MG63 (cell line): ENCODE measurements around the gene CCT8L2. TPM values are rescaled to one million over a fixed set of nuclear protein-coding genes. Genes with fewer than 3 reads are reported as not detected.
"Not testable (repeated sequence)": the region's sequence is repeated elsewhere in the genome, so short reads cannot be mapped to it uniquely, and the experiment has no call there.

Experiments
- DNase-seq: peaks from one replicate; pipeline ENCODE4 v3.0.0-alpha.2; 2020
- H3K27me3 ChIP-seq: fragments of 250-450 bp; sonication (Bioruptor Pico); 2 replicates; pipeline ENCODE4 v1.5.1; 2020; ENCODE audit warnings: mild to moderate bottlenecking, moderate library complexity
- H3K36me3 ChIP-seq: fragments of 250-450 bp; sonication (Bioruptor Pico); 2 replicates; pipeline ENCODE4 v1.5.1; 2020; ENCODE audit warnings: mild to moderate bottlenecking, moderate library complexity
- H3K4me3 ChIP-seq: fragments of 250-450 bp; sonication (Bioruptor Pico); 2 replicates; pipeline ENCODE4 v1.5.1; 2020; ENCODE audit warnings: mild to moderate bottlenecking, moderate library complexity
- H3K9me3 ChIP-seq: fragments of 250-450 bp; sonication (Bioruptor Pico); 2 replicates; pipeline ENCODE4 v1.5.1; 2020; ENCODE audit warnings: mild to moderate bottlenecking, moderate library complexity
- total RNA-seq: library from RNA; depleted of rRNA; stranded (reverse); fragments of >200 nt; shearing (Covaris generic); gene quantifications from 2 replicates; pipeline ENCODE4 v1.2.3, GENCODE V29; 2014; ENCODE audit warnings: low replicate concordance

Gene CCT8L2
- total RNA-seq, 1 experiment from 2014 or later = not detected

DNA sequence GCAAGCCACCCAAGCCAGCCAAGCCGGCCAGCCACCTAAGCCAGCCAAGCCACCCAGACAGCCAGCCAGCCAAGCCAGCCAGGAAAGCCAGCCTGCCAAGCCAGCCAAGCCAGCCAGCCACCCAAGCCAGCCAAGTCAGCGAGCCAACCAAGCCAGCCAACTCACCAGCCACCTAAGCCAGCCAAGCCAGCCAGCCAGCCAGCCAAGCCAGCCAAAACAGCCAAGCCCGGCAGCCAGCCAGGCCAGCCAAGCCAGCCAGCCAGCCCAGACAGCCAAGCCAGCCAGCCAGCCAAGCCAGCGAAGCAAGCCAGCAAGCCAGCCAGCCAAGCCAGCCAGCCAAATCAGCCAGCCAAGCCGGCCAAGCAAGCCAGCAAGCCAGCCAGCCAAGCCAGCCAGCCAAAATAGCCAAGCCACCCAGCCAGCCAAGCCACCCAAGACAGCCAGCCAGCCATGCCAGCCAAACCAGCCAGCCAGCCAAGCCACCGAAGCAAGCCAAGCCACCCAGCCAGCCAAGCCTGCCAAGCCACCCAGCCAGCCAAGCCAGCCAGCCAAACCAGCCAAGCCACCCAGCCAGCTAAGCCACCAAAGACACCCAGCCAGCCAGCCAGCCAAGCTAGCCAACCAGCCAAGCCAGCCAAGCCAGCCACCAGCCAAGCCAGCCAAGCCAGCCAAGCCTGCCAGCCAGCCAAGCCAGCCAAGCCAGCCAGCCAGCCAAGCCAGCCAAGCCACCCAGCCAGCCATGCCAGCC is 27.6 kb downstream of the CCT8L2 start:
- not testable (repeated sequence) for H3K36me3 ChIP-seq, H3K27me3 ChIP-seq, H3K4me3 ChIP-seq, DNase-seq, H3K9me3 ChIP-seq

DNA sequence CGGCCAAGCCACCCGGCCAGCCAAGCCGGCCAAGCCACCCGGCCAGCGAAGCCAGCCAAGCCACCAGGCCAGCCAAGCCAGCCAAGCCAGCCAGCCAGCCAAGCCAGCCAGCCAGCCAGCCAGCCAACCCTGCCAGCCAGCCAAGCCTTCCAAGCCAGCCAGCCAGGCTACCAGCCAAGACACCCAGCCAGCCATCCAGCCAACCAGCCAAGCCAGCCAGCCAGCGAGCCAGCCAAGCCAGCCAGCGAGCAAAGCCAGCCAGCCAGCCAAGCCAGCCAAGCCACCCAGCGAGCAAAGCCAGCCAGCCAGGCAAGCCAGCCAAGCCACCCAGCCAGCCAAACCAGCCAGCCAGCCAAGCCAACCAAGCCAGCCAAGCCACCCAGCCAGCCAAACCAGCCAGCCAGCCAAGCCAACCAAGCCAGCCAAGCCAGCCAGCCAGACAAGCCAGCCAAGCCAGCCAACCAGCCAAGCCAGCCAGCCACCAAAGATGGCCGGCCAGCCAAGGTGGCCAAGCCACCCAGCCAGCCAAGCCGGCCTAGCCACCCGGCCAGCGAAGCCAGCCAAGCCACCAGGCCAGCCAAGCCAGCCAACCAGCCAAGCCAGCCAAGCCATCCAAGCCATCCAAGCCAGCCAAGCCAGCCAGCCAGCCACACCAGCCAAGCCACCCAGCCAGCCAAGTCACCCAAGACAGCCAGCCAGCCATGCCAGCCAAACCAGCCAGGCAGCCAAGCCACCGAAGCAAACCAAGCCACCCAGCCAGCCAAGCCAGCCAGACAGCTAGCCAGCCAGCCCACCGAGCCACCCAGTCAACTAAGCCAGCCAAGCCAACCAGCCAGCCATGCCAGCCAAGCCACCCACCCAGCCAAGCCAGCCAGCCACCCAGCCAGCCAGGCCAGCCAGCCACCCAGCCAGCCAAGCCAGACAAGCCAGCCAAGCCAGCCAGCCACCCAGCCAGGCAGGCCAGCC is 28.8 kb downstream of the CCT8L2 start:
- Histone ChIP-seq H3K36me3 (no peaks in the 10 kb centered on the region), H3K9me3 (no peaks in the 10 kb centered on the region), H3K27me3 (no peaks in the 10 kb centered on the region), H3K4me3 (no peak overlapping the region)
- DNase-seq = no peak

DNA sequence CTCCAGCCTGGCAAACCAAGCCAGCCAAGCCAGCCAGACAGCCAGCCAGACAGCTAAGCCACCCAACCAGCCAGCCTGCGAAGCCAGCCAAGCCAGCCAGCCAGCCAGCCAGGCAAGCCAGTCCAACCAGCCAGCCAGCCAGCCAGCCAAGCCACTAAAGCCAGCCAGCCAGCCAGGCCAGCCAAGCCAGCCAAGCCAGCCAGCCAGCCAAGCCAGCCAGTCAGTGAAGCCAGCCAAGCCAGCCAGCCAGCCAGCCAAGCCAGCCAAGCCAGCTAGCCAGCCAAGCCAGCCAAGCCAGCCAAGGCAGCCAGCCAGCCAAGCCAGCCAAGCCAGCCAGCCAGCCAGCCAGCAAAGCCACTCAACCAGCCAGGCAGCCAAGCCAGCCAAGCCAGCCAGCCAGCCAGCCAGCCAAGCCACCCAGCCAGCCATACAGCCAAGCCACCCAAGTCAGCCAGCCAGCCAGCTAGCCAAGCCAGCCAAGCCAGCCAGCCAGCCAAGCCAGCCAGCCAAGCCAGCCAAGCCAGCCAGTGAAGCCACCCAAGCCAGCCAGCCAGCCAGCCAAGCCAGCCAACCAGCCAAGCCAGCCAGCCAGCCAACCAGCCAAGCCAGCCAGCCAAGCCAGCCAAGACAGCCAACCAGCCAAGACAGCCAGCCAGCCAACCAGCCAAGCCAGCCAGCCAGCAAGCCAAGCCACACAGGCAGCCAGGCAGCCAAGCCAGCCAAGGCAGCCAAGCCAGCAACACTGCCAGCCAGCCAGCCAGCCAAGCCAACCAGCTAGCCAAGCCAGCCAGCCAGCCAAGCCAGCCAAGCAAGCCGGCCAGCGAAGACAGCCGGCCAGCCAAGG is 29.7 kb downstream of the CCT8L2 start:
- no peak for DNase-seq
- no peaks in the 10 kb centered on the region for H3K9me3 ChIP-seq
- no peaks in the 10 kb centered on the region for H3K27me3 ChIP-seq
- no peaks in the 10 kb centered on the region for H3K36me3 ChIP-seq
- no peak overlapping the region for H3K4me3 ChIP-seq

DNA sequence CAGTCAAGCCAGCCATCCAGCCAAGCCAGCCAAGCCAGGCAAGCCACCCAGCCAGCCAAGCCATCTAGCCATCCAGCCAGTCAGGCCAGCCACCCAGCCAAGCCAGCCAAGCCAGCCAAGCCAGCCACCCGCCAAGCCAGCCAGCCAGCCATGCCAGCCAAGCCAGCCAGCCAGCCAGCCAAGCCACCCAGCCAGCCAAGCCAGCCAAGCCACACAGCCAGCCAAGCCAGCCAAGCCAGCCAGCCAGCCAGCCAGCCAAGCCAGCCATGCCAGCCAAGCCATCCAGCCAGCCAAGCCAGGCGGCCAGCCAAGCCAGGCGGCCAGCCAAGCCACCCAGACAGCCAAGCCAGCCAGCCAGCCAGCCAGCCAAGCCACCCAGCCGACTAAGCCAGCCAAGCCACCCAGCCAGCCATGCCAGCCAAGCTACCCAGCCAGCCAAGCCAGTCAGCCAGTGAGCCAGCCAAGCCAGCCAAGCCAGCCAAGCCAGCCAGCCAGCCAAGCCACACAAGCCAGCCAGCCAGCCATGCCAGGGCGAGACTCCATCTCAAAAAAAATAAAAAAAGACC is 31.4 kb downstream of the CCT8L2 start:
- DNase-seq, H3K27me3 ChIP-seq, H3K9me3 ChIP-seq, H3K4me3 ChIP-seq, H3K36me3 ChIP-seq: not testable (repeated sequence)

DNA sequence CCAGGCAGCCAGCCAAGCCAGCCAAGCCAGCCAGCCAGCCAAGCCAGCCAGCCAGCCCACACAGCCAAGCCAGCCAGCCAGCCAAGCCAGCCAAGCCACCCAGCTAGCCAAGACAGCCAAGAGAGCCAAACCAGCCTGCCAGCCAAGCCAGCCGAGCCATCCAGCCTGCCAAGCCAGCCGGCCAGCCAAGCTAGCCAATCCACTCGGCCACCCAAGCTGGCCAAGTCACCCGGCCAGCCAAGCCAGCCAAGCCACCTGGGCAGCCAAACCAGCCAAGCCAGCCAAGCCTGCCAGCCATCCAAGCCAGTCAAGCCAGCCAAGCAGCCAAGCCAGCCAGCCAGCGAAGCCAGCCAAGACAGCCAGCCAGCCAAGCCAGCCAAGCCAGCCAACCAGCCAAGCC is 32.0 kb downstream of the CCT8L2 start:
- not testable (repeated sequence) for H3K36me3 ChIP-seq, H3K9me3 ChIP-seq, H3K4me3 ChIP-seq, H3K27me3 ChIP-seq
- DNase-seq = peak; percentile 6

DNA sequence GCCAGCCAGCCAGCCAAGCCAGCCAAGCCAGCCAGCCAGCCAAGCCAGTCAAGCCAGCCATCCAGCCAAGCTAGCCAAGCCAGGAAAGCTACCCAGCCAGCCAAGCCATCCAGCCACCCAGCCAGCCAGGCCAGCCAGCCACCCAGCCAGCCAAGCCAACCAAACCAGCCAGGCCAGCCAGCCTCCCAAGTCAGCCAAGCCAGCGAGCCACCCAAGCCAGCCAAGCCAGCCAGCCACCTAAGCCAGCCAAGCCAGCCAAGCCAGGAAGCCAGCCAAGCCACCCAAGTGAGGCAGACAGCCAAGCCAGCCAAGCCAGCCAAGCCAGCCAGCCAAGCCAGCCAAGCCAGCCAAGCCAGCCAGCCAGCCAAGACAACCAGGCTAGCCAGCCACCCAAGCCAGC is 32.6 kb downstream of the CCT8L2 start:
- not testable (repeated sequence) for H3K9me3 ChIP-seq, H3K36me3 ChIP-seq, H3K27me3 ChIP-seq, H3K4me3 ChIP-seq
- peak; percentile 1 for DNase-seq

DNA sequence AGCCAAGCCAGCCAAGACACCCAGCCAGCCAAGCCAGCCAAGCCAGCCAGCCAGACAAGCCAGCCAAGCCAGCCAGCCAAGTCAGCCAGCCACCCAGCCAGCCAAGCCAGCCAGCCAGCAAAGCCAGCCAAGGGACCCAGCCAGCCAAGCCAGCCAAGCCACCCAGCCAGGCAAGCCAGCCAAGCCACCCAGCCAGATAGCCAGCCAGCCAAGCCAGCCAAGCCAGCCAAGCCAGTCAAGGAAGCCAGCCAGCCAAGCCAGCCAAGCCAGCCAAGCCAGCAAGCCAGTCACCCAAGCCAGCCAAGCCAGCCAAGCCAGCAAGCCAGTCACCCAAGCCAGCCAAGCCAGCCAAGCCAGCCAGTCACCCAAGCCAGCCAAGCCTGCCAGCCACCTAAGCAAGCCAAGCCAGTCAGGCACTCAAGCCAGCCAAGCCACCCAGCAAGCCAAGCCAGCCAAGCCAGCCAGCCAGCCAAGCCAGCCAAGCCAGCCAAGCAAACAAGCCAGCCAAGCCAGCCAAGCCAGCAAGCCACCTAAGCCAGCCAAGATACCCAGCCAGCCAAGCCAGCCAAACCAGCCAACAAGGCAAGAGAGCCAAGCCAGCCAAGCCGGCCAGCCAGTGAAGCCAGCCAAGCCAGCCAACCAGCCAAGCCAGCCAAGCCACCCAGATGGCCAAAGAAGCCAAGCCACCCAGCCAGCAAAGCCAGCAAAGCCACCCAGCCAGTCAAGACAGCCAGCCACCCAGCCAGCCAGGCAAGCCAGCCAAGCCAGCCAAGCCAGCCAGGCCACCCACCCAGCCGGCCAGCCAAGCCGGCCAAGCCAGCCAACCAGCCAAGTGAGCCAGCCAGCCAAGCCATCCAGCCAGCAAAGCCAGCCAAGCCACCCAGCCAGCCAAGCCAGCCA is 33.3 kb downstream of the CCT8L2 start:
- H3K27me3 ChIP-seq = no peaks in the 10 kb centered on the region
- 0 out of 2 replicates have a peak, but pooled peaks cover 3% of the 10 kb centered on the region for H3K9me3 ChIP-seq
- H3K36me3 ChIP-seq = no peaks in the 10 kb centered on the region
- peak; percentile 9 for DNase-seq
- H3K4me3 ChIP-seq = no peak overlapping the region

DNA sequence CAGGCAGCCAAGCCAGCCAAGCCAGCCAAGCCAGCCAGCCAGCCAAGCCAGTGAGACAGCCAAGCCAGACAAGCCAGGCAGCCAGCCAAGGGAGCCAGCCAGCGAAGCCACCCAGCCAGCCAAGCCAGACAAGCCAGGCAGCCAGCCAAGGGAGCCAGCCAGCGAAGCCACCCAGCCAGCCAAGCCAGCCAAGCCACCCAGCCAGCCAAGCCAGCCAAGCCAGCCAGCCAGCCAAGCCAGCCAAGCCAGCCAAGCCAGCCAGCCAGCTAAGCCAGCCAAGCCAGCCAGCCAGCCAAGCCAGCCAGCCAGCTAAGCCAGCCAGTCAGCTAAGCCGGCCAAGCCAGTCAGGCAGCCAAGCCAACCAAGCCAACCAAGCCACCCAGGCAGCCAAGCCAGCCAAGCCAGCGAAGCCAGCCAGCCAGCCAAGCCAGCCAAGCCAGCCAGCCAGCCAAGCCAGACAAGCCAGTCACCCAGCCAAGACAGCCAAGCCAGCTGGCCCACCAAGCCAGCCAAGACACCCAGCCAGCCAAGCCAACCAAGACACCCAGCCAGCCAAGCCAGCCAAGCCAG is 34.1 kb downstream of the CCT8L2 start:
- H3K27me3 ChIP-seq, H3K4me3 ChIP-seq, H3K36me3 ChIP-seq, H3K9me3 ChIP-seq: not testable (repeated sequence)
- DNase-seq = peak; percentile 20

DNA sequence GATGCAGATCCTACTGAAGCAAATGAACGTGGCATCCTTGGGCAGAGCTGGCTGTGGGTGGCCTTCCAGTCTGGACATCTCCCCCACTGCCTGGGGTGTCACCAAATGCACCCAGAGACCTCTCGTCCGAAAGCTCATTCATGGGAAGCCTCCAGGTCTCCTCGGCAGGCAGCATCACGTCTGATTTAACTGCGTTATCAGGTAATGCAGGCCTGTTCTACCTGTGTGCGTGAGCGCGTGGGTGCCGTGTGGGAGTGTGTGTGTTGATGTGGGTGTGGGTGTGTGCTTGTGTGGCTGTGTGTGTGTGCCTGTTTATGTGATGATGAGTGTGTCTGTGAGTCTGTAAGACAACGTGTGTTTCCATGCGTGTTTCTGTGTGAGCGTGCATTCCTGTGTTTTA is 35.1 kb downstream of the CCT8L2 start:
- not testable (repeated sequence) for H3K36me3 ChIP-seq, H3K9me3 ChIP-seq, H3K4me3 ChIP-seq, DNase-seq, H3K27me3 ChIP-seq

DNA sequence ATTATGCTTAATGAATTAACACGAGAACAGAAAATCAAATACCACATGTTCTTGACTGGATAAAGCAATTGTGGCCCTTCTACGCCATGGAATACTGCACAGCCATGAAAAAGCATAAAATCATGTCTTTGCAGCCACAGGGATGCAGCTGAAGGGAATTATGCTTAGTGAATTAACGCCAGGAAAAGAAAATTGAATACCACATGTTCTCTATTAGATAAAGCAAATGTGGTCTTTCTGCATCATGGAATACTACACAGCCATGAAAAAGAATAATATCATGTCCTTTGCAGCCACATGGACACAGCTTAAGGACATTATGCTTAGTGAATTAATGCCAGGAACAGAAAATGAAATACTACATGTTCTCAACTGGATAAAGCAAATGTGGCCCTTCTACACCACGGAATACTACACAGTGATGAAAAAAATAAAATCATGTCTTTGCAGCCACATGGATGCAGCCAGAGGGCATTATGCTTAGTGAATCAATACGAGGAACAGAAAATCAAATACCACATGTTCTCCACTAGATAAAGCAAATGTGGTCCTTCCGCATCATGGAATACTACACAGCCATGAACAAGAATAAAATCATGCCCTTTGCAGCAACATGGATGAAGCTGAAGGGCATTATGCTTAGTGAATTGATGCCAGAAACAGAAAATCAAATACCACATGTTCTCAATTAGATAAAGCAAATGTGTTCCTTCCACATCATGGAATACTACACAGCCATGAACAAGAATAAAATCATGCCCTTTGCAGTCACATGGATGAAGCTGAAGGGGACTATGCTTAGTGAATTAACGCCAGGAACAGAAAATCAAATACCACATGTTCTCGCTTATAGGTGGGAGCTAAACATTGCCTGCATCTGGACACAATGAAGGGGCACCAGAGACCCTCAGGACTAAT is 37.3 kb downstream of the CCT8L2 start:
- not testable (repeated sequence) for H3K4me3 ChIP-seq, H3K27me3 ChIP-seq, DNase-seq, H3K9me3 ChIP-seq, H3K36me3 ChIP-seq

DNA sequence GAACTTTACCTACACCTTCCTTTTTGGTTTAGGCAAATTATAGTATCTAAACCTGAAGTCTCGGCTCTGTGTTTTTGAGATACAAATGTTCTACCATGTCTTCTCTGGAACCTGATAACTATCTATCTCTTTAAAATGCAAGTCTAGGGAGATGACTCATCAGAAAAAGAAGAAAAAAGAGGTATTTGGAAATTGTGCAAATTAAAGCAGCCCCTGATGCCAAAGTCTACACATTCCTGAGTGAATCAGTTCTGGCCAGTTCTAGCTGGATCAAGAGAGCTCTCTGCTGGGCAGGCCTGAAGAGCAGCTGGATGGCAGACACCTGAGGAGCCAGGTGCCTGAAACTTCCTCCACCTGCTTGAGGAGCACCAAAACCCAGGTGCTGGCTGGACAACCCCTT is 49.3 kb downstream of the CCT8L2 start:
- not testable (repeated sequence) for H3K4me3 ChIP-seq, H3K9me3 ChIP-seq, H3K36me3 ChIP-seq, H3K27me3 ChIP-seq
- DNase-seq = peak; percentile 49
